IMR-90 (cell line): Measurements from ENCODE around the gene EPN2. TPM values are rescaled to one million over a fixed set of nuclear protein-coding genes. Genes with fewer than 3 reads are reported as not detected.

Source experiments
- ATAC-seq: fragments of 200-7000 bp; cut with Tn5 transposase; 2 replicates; pipeline ENCODE4 v1.9.1; 2020; ENCODE audit warnings: low read depth, mild to moderate bottlenecking, moderate library complexity
- BruUV-seq: library from RNA; stranded (reverse); fragments of 400-500 nt; replicated peaks from 2 replicates; lab custom pipeline; 2021; lab: Mats Ljungman, UMichigan
- CTCF ChIA-PET: fragments of 300-600 bp; formaldehyde crosslinking; extraction: SDS; loops from one replicate; lab custom pipeline; 2021; ENCODE audit warnings: antibody characterized with exemption; lab: Yijun Ruan, JAX
- POLR2A ChIA-PET: fragments of 300-600 bp; sonication (Branson Sonifier 250); formaldehyde crosslinking; loops from one replicate; lab custom pipeline; 2022; ENCODE audit warnings: antibody characterized with exemption; ENCODE audit not compliant: unreplicated experiment; lab: Charles Lee
- DNase-seq: peaks from one replicate; pipeline ENCODE4 v3.0.0; 2013
- H2AFZ ChIP-seq: replicated peaks from 2 replicates; pipeline ENCODE3; 2013; ENCODE audit warnings: low read length, mild to moderate bottlenecking; ENCODE audit not compliant: poor library complexity
- H2AK5ac ChIP-seq: 2 replicates; pipeline ENCODE4 v1.6.1; 2013; ENCODE audit warnings: low read depth, low read length, inconsistent platforms
- H2AK9ac ChIP-seq: replicated peaks from 2 replicates; pipeline ENCODE3; 2013; ENCODE audit warnings: mild to moderate bottlenecking, low read depth, low read length, moderate library complexity; ENCODE audit not compliant: poor library complexity
- H2BK120ac ChIP-seq: 2 replicates; pipeline ENCODE4 v1.6.1; 2013; ENCODE audit warnings: low read depth, low read length, inconsistent platforms
- H2BK15ac ChIP-seq: 3 replicates; pipeline ENCODE4 v1.6.1; 2013; ENCODE audit warnings: low read depth, low read length, inconsistent platforms
- H2BK20ac ChIP-seq: 2 replicates; pipeline ENCODE4 v1.6.1; 2013; ENCODE audit warnings: low read depth, mild to moderate bottlenecking, inconsistent platforms, low read length, moderate library complexity
- H2BK5ac ChIP-seq: 2 replicates; pipeline ENCODE4 v1.6.1; 2013; ENCODE audit warnings: mild to moderate bottlenecking, low read depth, low read length, inconsistent platforms; ENCODE audit not compliant: poor library complexity, severe bottlenecking
- H3K14ac ChIP-seq: replicated peaks from 2 replicates; pipeline ENCODE4 v1.6.1; 2013; ENCODE audit warnings: low read depth, low read length, inconsistent platforms
- H3K18ac ChIP-seq: 2 replicates; pipeline ENCODE4 v1.6.1; 2013; ENCODE audit warnings: low read depth, low read length, control low read depth
- H3K23ac ChIP-seq: 2 replicates; pipeline ENCODE4 v1.6.1; 2013; ENCODE audit warnings: low read depth, low read length, inconsistent platforms
- H3K27ac ChIP-seq: 2 replicates; pipeline ENCODE4 v1.5.1; 2013; ENCODE audit warnings: mild to moderate bottlenecking, control low read depth, low read length; ENCODE audit not compliant: insufficient read depth
- H3K27me3 ChIP-seq: 2 replicates; pipeline ENCODE4 v1.6.1; 2013; ENCODE audit warnings: low read length; ENCODE audit not compliant: control insufficient read depth, insufficient read depth
- H3K36me3 ChIP-seq: 2 replicates; pipeline ENCODE4 v1.6.1; 2013; ENCODE audit warnings: low read length, mixed read lengths; ENCODE audit not compliant: control insufficient read depth, insufficient read depth
- H3K4ac ChIP-seq: 2 replicates; pipeline ENCODE4 v1.6.1; 2013; ENCODE audit warnings: low read depth, low read length, inconsistent platforms
- H3K4me1 ChIP-seq: 2 replicates; pipeline ENCODE4 v1.6.1; 2013; ENCODE audit warnings: low read length, mixed read lengths; ENCODE audit not compliant: control insufficient read depth, insufficient read depth
- H3K4me2 ChIP-seq: 2 replicates; pipeline ENCODE4 v1.6.1; 2013; ENCODE audit warnings: low read depth, mild to moderate bottlenecking, control low read depth, low read length, moderate library complexity
- H3K4me3 ChIP-seq: 2 replicates; pipeline ENCODE4 v1.5.1; 2013; ENCODE audit warnings: low read depth, mild to moderate bottlenecking, control low read depth, low read length, moderate library complexity; ENCODE audit not compliant: insufficient read depth
- H3K56ac ChIP-seq: 2 replicates; pipeline ENCODE4 v1.6.1; 2013; ENCODE audit warnings: low read length, inconsistent platforms; ENCODE audit not compliant: insufficient read depth; ENCODE audit errors: extremely low read depth
- H3K79me1 ChIP-seq, 2 experiments: 2 replicates each; pipeline ENCODE4 v1.6.1; 2013; ENCODE audit warnings: low read length in 2 of 2, inconsistent platforms in 1 of 2, low read depth in 1 of 2
- H3K9ac ChIP-seq: 2 replicates; pipeline ENCODE4 v1.6.1; 2013; ENCODE audit warnings: low read depth, low read length, control low read depth
- H3K9me1 ChIP-seq: 2 replicates; pipeline ENCODE4 v1.6.1; 2013; ENCODE audit warnings: low read length, inconsistent platforms; ENCODE audit not compliant: insufficient read depth
- H3K9me3 ChIP-seq: 2 replicates; pipeline ENCODE4 v1.6.1; 2013; ENCODE audit warnings: low read length; ENCODE audit not compliant: control insufficient read depth, insufficient read depth
- H4K20me1 ChIP-seq: 2 replicates; pipeline ENCODE4 v1.6.1; 2013; ENCODE audit warnings: low read length, inconsistent platforms; ENCODE audit not compliant: insufficient read depth
- H4K5ac ChIP-seq: 2 replicates; pipeline ENCODE4 v1.6.1; 2013; ENCODE audit warnings: mild to moderate bottlenecking, low read depth, low read length, control low read depth
- H4K8ac ChIP-seq, 2 experiments: 2 replicates each; pipeline ENCODE4 v1.6.1; 2013; ENCODE audit warnings: low read depth in 2 of 2, low read length in 2 of 2, control low read depth in 1 of 2, inconsistent platforms in 1 of 2
- H4K91ac ChIP-seq: 2 replicates; pipeline ENCODE4 v1.6.1; 2013; ENCODE audit warnings: low read depth, low read length, inconsistent platforms; ENCODE audit not compliant: insufficient read depth
- BHLHE40 ChIP-seq: fragments of 150-350 bp; IDR thresholded peaks from 2 replicates; pipeline ENCODE4 v1.6.1; 2016; ENCODE audit warnings: mild to moderate bottlenecking, low read depth, low read length
- CEBPB ChIP-seq: IDR thresholded peaks from 2 replicates; pipeline ENCODE4 v1.6.1; 2012; ENCODE audit warnings: low read depth, low read length, improper control_type of control experiment
- CHD1 ChIP-seq: IDR thresholded peaks from 2 replicates; pipeline ENCODE4 v1.6.1; 2012; ENCODE audit warnings: low read depth, low read length, improper control_type of control experiment
- ELK1 ChIP-seq: fragments of 150-350 bp; IDR thresholded peaks from 2 replicates; pipeline ENCODE4 v1.6.1; 2016; ENCODE audit warnings: low read depth, mild to moderate bottlenecking, low read length, moderate library complexity, borderline replicate concordance
- FOS ChIP-seq: fragments of 150-350 bp; IDR thresholded peaks from 2 replicates; pipeline ENCODE4 v1.6.1; 2016; ENCODE audit warnings: low read depth, low read length
- MAFK ChIP-seq: IDR thresholded peaks from 2 replicates; pipeline ENCODE4 v1.6.1; 2012; ENCODE audit warnings: low read depth, low read length, improper control_type of control experiment
- MAZ ChIP-seq: IDR thresholded peaks from 2 replicates; pipeline ENCODE4 v1.6.1; 2012; ENCODE audit warnings: low read depth, mild to moderate bottlenecking, low read length, improper control_type of control experiment, moderate library complexity, borderline replicate concordance
- MXI1 ChIP-seq: IDR thresholded peaks from 2 replicates; pipeline ENCODE4 v1.6.1; 2012; ENCODE audit warnings: low read depth, mild to moderate bottlenecking, low read length, moderate library complexity, borderline replicate concordance
- NFE2L2 ChIP-seq: fragments of 150-350 bp; IDR thresholded peaks from 2 replicates; pipeline ENCODE4 v1.6.1; 2016; ENCODE audit warnings: low read depth, mild to moderate bottlenecking, low read length
- POLR2A ChIP-seq: IDR thresholded peaks from 2 replicates; pipeline ENCODE4 v1.6.1; 2012; ENCODE audit warnings: mild to moderate bottlenecking, low read depth, low read length
- RAD21 ChIP-seq: IDR thresholded peaks from 2 replicates; pipeline ENCODE4 v1.6.1; 2012; ENCODE audit warnings: low read length, improper control_type of control experiment
- RCOR1 ChIP-seq: IDR thresholded peaks from 2 replicates; pipeline ENCODE4 v1.6.1; 2012; ENCODE audit warnings: mild to moderate bottlenecking, low read length, improper control_type of control experiment; ENCODE audit not compliant: insufficient replicate concordance
- RFX5 ChIP-seq: IDR thresholded peaks from 2 replicates; pipeline ENCODE4 v1.8.0; 2012; ENCODE audit warnings: low read depth, mild to moderate bottlenecking, low read length, moderate library complexity
- SMC3 ChIP-seq: fragments of 150-350 bp; IDR thresholded peaks from 2 replicates; pipeline ENCODE4 v1.6.1; 2016; ENCODE audit warnings: low read depth, mild to moderate bottlenecking, antibody characterized with exemption, low read length, moderate library complexity
- USF2 ChIP-seq: fragments of 150-350 bp; IDR thresholded peaks from 2 replicates; pipeline ENCODE4 v1.6.1; 2017; ENCODE audit warnings: mild to moderate bottlenecking, antibody characterized with exemption, low read length, low read depth
- WGBS, 2 experiments: methylation state at CpG; one replicate each; pipeline versions ENCODE4 v1.1.5 to v1.1.7; 2013; ENCODE audit warnings: missing lambda C conversion rate in 2 of 2; ENCODE audit not compliant: insufficient read length in 1 of 2; ENCODE audit errors: extremely low coverage in 2 of 2; 5-methylcytosine and 5-hydroxymethylcytosine counted together
- dilution Hi-C: fragments of 300-500 bp; cut with HindIII; formaldehyde crosslinking; loops from one replicate; pipeline ENCODE4 v1.14.3; 2018; ENCODE audit warnings: low sequenced_read_pairs; ENCODE audit not compliant: unreplicated experiment
- in situ Hi-C: fragments of 300-500 bp; cut with MboI; formaldehyde crosslinking; loops from 3 replicates; pipeline ENCODE4 v1.14.3; 2019; ENCODE audit warnings: low sequenced_read_pairs, inconsistent platforms, mixed read lengths
- intact Hi-C: fragments of 100-400 bp; cut with micrococcal nuclease; formaldehyde crosslinking; loops from 2 replicates; pipeline ENCODE4 v1.10.0; 2022
- polyA plus RNA-seq, 3 experiments: library from polyadenylated mRNA; depleted of rRNA; stranded (reverse); fragments of >200 nt; gene quantifications; 2 replicates each; pipeline ENCODE4 v1.2.3, GENCODE V29; 2012; ENCODE audit warnings: low replicate concordance in 1 of 3
- total RNA-seq: library from RNA; depleted of rRNA; stranded (reverse); fragments of >200 nt; gene quantifications from 2 replicates; pipeline ENCODE4 v1.2.3, GENCODE V29; 2012
- TF ChIP-seq, protein P1 (sequence below): conservative IDR thresholded peaks from 2 replicates; pipeline ENCODE4 v1.5.1; 2012; ENCODE audit warnings: mild to moderate bottlenecking, low read depth, low read length, improper control_type of control experiment

EPN2 gene
- total and polyA plus RNA-seq, 2 of the 4 experiments (the other 2 are of a cell fraction): 14.9 to 25.3 TPM

- TF ChIP-seq MXI1: no peak
- TF ChIP-seq FOS: no peak
- TF ChIP-seq USF2: no peak
- no peak for TF ChIP-seq NFE2L2
- TF ChIP-seq, protein P1, sequence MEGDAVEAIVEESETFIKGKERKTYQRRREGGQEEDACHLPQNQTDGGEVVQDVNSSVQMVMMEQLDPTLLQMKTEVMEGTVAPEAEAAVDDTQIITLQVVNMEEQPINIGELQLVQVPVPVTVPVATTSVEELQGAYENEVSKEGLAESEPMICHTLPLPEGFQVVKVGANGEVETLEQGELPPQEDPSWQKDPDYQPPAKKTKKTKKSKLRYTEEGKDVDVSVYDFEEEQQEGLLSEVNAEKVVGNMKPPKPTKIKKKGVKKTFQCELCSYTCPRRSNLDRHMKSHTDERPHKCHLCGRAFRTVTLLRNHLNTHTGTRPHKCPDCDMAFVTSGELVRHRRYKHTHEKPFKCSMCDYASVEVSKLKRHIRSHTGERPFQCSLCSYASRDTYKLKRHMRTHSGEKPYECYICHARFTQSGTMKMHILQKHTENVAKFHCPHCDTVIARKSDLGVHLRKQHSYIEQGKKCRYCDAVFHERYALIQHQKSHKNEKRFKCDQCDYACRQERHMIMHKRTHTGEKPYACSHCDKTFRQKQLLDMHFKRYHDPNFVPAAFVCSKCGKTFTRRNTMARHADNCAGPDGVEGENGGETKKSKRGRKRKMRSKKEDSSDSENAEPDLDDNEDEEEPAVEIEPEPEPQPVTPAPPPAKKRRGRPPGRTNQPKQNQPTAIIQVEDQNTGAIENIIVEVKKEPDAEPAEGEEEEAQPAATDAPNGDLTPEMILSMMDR: no peak
- TF ChIP-seq CEBPB: no peak
- TF ChIP-seq SMC3: no peak
- TF ChIP-seq MAZ: no peak
- no peak for TF ChIP-seq ELK1
- no peak for TF ChIP-seq MAFK
- no peak for TF ChIP-seq CHD1
- no peak for TF ChIP-seq RFX5
- TF ChIP-seq RAD21: no peak
- TF ChIP-seq RCOR1: no peak
- no peak for TF ChIP-seq POLR2A
- TF ChIP-seq BHLHE40: no peak
- dilution Hi-C loops: no loop called here
- H3K4me3 ChIP-seq: no peak overlapping the region
- no peak overlapping the region for H3K56ac ChIP-seq
- peaks cover 12% of the 10 kb centered on the region for H3K9me1 ChIP-seq
- in situ Hi-C loops: no loop called here
- H3K9ac ChIP-seq: no peak overlapping the region
- peaks cover 25 to 66% of the 10 kb centered on the region in 2 experiments; a peak in 3 of 4 replicates for H3K79me1 ChIP-seq
- H3K23ac ChIP-seq: no peak overlapping the region
- CTCF ChIA-PET: no interaction called here
- H3K27ac ChIP-seq: no peak overlapping the region
- no peak overlapping the region for H2BK15ac ChIP-seq
- H4K20me1 ChIP-seq: peaks cover 31% of the 10 kb centered on the region
- no peaks in the 10 kb centered on the region for H3K9me3 ChIP-seq
- peaks cover 2% of the 10 kb centered on the region; the same call in 1 of the 2 replicates for H3K36me3 ChIP-seq
- H4K5ac ChIP-seq: no peak overlapping the region
- DNase-seq (no peak), ATAC-seq (no peak; the same call in 1 of the 2 replicates)
- no peak overlapping the region for H4K8ac ChIP-seq
- POLR2A ChIA-PET: no interaction called here
- no peak overlapping the region for H3K4ac ChIP-seq
- H2AFZ ChIP-seq: no peak overlapping the region
- no peak overlapping the region for H3K14ac ChIP-seq
- no peak overlapping the region for H2BK20ac ChIP-seq
- WGBS, 2 experiments: 80% methylated on average over 1 of the region's 8 CpGs; no CpG with 5 or more reads in 1 of the 2 experiments
- H2AK9ac ChIP-seq: no peak overlapping the region
- H2AK5ac ChIP-seq: no peak overlapping the region
- no peak overlapping the region for H4K91ac ChIP-seq
- H2BK5ac ChIP-seq: no peak overlapping the region
- intact Hi-C loops: no loop called here
- H3K4me1 ChIP-seq: peaks cover 5% of the 10 kb centered on the region
- no TSS peak for BruUV-seq
- H3K18ac ChIP-seq: no peak overlapping the region
- H2BK120ac ChIP-seq: no peak overlapping the region
- H3K27me3 ChIP-seq: no peaks in the 10 kb centered on the region
- no peak overlapping the region for H3K4me2 ChIP-seq
These were observed 58.4 kb downstream of the EPN2 start for GRCh38 chr17:19295473-19296135.
